Glomerular visceral epithelial cell (primary cell): Measurements from ENCODE around the gene ZNF346.

ENCODE experiments used
- DNase-seq: peaks from one replicate; pipeline ENCODE4 v3.0.0-alpha.2; 2016; ENCODE audit errors: extremely low spot score

Gene ZNF346

GRCh38 chr5:177117441-177118045 is 95.0 kb downstream of the ZNF346 start:
- no peak for DNase-seq

GRCh38 chr5:177122566-177122965 is 100.1 kb downstream of the ZNF346 start:
- DNase-seq = no peak

- DNase-seq = no peak
Observed at GRCh38 chr5:177123789-177124485, 101.4 kb downstream of the ZNF346 start.

GRCh38 chr5:177124486-177124991 is 102.0 kb downstream of the ZNF346 start:
- DNase-seq = no peak

GRCh38 chr5:177126771-177127170 is 104.3 kb downstream of the ZNF346 start:
- DNase-seq = no peak

GRCh38 chr5:177128551-177128981 is 106.1 kb downstream of the ZNF346 start:
- DNase-seq = peak; percentile 58

- DNase-seq = no peak
Observed at GRCh38 chr5:177130211-177131018, 107.9 kb downstream of the ZNF346 start.
